Hematopoietic multipotent progenitor cell treated with erythropoietin and hydrocortisone succinate and interleukin-3 and kit ligand, for 15 days (in vitro differentiated cells): ENCODE results near the gene ALG8.

ENCODE experiments used
- DNase-seq: peaks from one replicate; pipeline ENCODE4 v3.0.0-alpha.2; 2015; ENCODE audit warnings: low spot score

Gene ALG8

GRCh38 chr11:78160557-78160956 is 21.1 kb upstream of the ALG8 start:
- DNase-seq, result no peak

- no peak for DNase-seq
Observed at GRCh38 chr11:78158987-78159652, 19.7 kb upstream of the ALG8 start.

GRCh38 chr11:78156127-78156844 is 16.9 kb upstream of the ALG8 start:
- no peak for DNase-seq

GRCh38 chr11:78151804-78152203 is 12.4 kb upstream of the ALG8 start:
- DNase-seq, result no peak

- DNase-seq, result no peak
Observed at GRCh38 chr11:78150754-78151153, 11.3 kb upstream of the ALG8 start.

GRCh38 chr11:78150346-78150745 is 10.9 kb upstream of the ALG8 start:
- no peak for DNase-seq

GRCh38 chr11:78149646-78150045 is 10.2 kb upstream of the ALG8 start:
- DNase-seq, result no peak

GRCh38 chr11:78147807-78148206 is 8.4 kb upstream of the ALG8 start:
- no peak for DNase-seq

- DNase-seq, result no peak
Observed at GRCh38 chr11:78145511-78146025, 6.1 kb upstream of the ALG8 start.

- no peak for DNase-seq
Observed at GRCh38 chr11:78140392-78141077, 1.1 kb upstream of the ALG8 start.

- peak; percentile 27 for DNase-seq
Observed at GRCh38 chr11:78138694-78139421, 568 bp downstream of the ALG8 start.

GRCh38 chr11:78138291-78138690 is 1.1 kb downstream of the ALG8 start:
- DNase-seq, result no peak

- DNase-seq, result no peak
Observed at GRCh38 chr11:78132475-78132874, 7.0 kb downstream of the ALG8 start.

- no peak for DNase-seq
Observed at GRCh38 chr11:78131956-78132355, 7.5 kb downstream of the ALG8 start.

GRCh38 chr11:78127403-78127802 is 12.0 kb downstream of the ALG8 start:
- no peak for DNase-seq

GRCh38 chr11:78112582-78113275 is 26.7 kb downstream of the ALG8 start:
- DNase-seq, result no peak

GRCh38 chr11:78111298-78111697 is 28.1 kb downstream of the ALG8 start:
- no peak for DNase-seq

GRCh38 chr11:78110830-78111229 is 28.6 kb downstream of the ALG8 start:
- DNase-seq, result no peak

- DNase-seq, result no peak
Observed at GRCh38 chr11:78110351-78110750, 29.1 kb downstream of the ALG8 start.

- DNase-seq, result no peak
Observed at GRCh38 chr11:78109081-78110015, 30.1 kb downstream of the ALG8 start.
